ENCODE results near the gene CD247. TPM values are rescaled to one million over a fixed set of nuclear protein-coding genes. Genes with fewer than 3 reads are reported as not detected.

Gene CD247
- total and polyA plus RNA-seq, 2 donors from 2014 or later = 1.8 to 7.7 TPM

- FAIRE-seq (no peak), DNase-seq (no peak)
- H3K4me3 ChIP-seq (ENCODE audit: low read length in 3 of 3) = no peak overlapping the region
- no peaks in the 10 kb centered on the region for H3K27me3 ChIP-seq (ENCODE audit: control insufficient read depth, insufficient read depth, low read length)
- H3K36me3 ChIP-seq (ENCODE audit: control insufficient read depth in 2 of 3, insufficient read depth in 3 of 3, low read length in 3 of 3) = no peaks in the 10 kb centered on the region
- H3K27ac ChIP-seq (ENCODE audit: low read depth in 2 of 2, low read length in 2 of 2) = no peak overlapping the region
- intact Hi-C loops (cut with DNase I) = no loop called here
- TF ChIP-seq, protein P1, sequence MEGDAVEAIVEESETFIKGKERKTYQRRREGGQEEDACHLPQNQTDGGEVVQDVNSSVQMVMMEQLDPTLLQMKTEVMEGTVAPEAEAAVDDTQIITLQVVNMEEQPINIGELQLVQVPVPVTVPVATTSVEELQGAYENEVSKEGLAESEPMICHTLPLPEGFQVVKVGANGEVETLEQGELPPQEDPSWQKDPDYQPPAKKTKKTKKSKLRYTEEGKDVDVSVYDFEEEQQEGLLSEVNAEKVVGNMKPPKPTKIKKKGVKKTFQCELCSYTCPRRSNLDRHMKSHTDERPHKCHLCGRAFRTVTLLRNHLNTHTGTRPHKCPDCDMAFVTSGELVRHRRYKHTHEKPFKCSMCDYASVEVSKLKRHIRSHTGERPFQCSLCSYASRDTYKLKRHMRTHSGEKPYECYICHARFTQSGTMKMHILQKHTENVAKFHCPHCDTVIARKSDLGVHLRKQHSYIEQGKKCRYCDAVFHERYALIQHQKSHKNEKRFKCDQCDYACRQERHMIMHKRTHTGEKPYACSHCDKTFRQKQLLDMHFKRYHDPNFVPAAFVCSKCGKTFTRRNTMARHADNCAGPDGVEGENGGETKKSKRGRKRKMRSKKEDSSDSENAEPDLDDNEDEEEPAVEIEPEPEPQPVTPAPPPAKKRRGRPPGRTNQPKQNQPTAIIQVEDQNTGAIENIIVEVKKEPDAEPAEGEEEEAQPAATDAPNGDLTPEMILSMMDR (IDR thresholded peaks at IDR 0.05; ENCODE audit: borderline replicate concordance, extremely low read depth, insufficient read depth) = no peak
- H3K4me1 ChIP-seq (ENCODE audit: control insufficient read depth in 2 of 3, insufficient read depth in 2 of 3, low read depth in 1 of 3, low read length in 3 of 3) = no peaks in the 10 kb centered on the region
- H3K9ac ChIP-seq (ENCODE audit: low read length in 3 of 3) = no peak overlapping the region
- no peaks in the 10 kb centered on the region for H3K9me3 ChIP-seq (ENCODE audit: control insufficient read depth in 2 of 3, insufficient read depth in 1 of 3, low read length in 3 of 3)
Observed at GRCh38 chr1:167504467-167504827, 13.9 kb downstream of the CD247 start.

DNA sequence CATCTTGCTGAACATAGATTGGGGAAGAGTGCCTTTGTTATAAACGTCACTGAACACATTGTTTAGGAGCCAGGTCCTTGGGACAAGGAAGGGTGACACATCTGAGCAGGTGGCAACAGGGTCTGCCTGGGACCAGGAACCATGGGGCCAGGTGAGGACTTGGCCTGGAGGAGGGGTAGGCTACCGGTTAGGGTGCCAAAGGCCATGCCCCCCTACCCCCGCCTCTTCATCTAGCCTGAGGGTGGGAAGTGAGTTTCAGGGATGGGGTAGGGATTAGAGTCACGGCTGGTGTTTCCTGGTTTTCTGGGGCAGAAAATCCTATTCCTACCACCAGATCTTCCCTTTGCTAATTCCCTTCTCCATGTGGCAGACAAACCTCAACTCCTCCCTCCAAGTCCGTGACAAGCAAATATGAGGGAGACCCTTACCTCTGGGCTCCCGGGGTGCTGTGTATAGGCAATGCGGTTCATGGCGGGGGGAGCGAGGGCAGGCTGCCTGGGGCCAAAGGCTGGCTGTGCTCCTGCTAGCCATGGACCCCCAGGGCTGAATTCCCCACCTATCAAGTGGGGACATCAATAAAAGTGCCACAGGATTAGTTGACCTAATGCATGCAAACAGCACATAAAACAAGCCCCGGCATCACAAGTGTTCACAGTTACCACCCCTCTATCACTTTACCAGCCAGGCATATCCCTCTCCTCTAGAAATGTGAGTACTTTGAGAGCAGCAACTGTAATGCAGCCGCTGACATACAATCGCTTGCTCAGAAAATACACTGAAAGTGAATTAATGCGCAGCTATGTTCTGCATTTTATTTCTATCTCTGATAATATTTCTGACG, 14.5 kb downstream of the CD247 start:
- H3K4me3 ChIP-seq (ENCODE audit: low read length in 3 of 3) = no peak overlapping the region
- no peaks in the 10 kb centered on the region for H3K4me1 ChIP-seq (ENCODE audit: control insufficient read depth in 2 of 3, insufficient read depth in 2 of 3, low read depth in 1 of 3, low read length in 3 of 3)
- FAIRE-seq (no peak), DNase-seq (peak in 3 of 5 donors; percentile 34 to 56 (median 45))
- no peaks in the 10 kb centered on the region for H3K27me3 ChIP-seq (ENCODE audit: control insufficient read depth, insufficient read depth, low read length)
- H3K9ac ChIP-seq (ENCODE audit: low read length in 3 of 3) = no peak overlapping the region
- intact Hi-C loops (cut with DNase I) = no loop called here
- TF ChIP-seq, protein P1 (IDR thresholded peaks at IDR 0.05; ENCODE audit: borderline replicate concordance, extremely low read depth, insufficient read depth) = no peak
- H3K36me3 ChIP-seq (ENCODE audit: control insufficient read depth in 2 of 3, insufficient read depth in 3 of 3, low read length in 3 of 3) = no peaks in the 10 kb centered on the region
- H3K27ac ChIP-seq (ENCODE audit: low read depth in 2 of 2, low read length in 2 of 2) = no peak overlapping the region
- H3K9me3 ChIP-seq (ENCODE audit: control insufficient read depth in 2 of 3, insufficient read depth in 1 of 3, low read length in 3 of 3) = no peaks in the 10 kb centered on the region

GRCh38 chr1:167502719-167503462, 15.4 kb downstream of the CD247 start:
- intact Hi-C loops (cut with DNase I) = no loop called here
- TF ChIP-seq, protein P1 (IDR thresholded peaks at IDR 0.05; ENCODE audit: borderline replicate concordance, extremely low read depth, insufficient read depth) = no peak
- Histone ChIP-seq H3K27me3 (ENCODE audit: control insufficient read depth, insufficient read depth, low read length) (no peaks in the 10 kb centered on the region), H3K4me3 (ENCODE audit: low read length in 3 of 3) (no peak overlapping the region), H3K36me3 (ENCODE audit: control insufficient read depth in 2 of 3, insufficient read depth in 3 of 3, low read length in 3 of 3) (no peaks in the 10 kb centered on the region), H3K9ac (ENCODE audit: low read length in 3 of 3) (no peak overlapping the region), H3K4me1 (ENCODE audit: control insufficient read depth in 2 of 3, insufficient read depth in 2 of 3, low read depth in 1 of 3, low read length in 3 of 3) (no peaks in the 10 kb centered on the region), H3K9me3 (ENCODE audit: control insufficient read depth in 2 of 3, insufficient read depth in 1 of 3, low read length in 3 of 3) (no peaks in the 10 kb centered on the region), H3K27ac (ENCODE audit: low read depth in 2 of 2, low read length in 2 of 2) (no peak overlapping the region)
- FAIRE-seq (no peak), DNase-seq (peak in 2 of 5 donors; percentile 27 to 31)
